HG03095 (cell line): ENCODE data around the gene MECP2.
A peak's percentile ranks its signal among the peaks of the same experiment; 100 is the strongest.

Source experiments
- ATAC-seq: cut with Tn5 transposase; IDR thresholded peaks from one replicate; pipeline ENCODE4 v1.9.1; 2021; ENCODE audit warnings: moderate library complexity; ENCODE audit not compliant: unreplicated experiment

Gene MECP2

DNA sequence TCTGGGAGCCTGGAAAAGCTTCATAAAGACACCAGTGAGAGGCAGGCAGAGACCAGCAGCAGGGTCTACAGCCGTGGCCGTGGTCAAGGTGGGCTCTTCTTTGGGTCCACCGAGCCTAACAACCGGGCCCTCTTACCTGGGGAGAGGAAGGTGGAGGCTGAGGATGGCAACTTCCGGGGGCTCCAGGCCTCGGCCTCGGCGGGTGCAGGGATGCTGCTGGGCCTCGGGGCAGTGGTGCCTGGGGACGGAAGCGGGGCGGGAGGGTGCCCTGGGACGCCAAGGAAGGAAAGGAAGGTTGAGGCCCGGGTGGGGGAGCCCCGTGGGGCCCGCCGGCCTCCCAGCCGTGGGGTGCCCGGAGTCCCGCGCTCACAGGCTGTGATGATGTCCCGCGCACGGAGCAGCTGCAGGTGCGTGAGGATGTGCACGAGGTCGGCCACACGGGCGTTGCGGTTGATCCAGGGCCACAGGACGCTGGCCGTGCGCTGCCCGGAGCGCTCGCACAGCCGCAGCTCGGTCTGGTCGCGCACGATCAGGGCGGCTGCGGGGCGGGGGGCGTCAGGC is 78.4 kb downstream of the MECP2 start:
- ATAC-seq = peak; percentile 8

DNA sequence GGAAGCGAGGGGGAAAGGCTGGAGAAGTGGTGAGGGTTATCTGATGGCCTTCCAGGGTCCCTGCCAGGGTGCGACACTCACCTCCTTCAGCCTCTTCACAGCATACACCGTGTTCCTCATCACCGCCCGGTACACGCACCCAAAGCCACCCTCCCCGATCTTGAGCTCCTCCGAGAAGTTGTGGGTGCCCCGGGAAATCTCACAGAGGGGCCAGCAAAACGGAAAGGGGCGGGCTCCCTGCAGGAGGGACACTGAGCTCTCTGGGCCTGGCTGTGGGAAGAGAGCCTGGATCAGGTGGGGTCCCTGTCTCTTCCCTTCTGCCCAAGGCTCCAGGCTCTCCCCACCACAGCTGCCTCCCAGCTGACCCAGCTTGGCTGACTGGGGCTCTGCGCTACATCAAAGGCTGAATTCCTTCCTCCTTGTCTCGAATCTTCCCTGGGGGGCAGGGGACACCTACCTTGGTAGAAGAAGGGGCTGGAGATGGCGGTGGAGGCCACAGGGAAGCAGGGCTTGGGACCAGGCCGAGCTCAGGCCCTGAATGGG is 78.9 kb downstream of the MECP2 start:
- no peak for ATAC-seq

DNA sequence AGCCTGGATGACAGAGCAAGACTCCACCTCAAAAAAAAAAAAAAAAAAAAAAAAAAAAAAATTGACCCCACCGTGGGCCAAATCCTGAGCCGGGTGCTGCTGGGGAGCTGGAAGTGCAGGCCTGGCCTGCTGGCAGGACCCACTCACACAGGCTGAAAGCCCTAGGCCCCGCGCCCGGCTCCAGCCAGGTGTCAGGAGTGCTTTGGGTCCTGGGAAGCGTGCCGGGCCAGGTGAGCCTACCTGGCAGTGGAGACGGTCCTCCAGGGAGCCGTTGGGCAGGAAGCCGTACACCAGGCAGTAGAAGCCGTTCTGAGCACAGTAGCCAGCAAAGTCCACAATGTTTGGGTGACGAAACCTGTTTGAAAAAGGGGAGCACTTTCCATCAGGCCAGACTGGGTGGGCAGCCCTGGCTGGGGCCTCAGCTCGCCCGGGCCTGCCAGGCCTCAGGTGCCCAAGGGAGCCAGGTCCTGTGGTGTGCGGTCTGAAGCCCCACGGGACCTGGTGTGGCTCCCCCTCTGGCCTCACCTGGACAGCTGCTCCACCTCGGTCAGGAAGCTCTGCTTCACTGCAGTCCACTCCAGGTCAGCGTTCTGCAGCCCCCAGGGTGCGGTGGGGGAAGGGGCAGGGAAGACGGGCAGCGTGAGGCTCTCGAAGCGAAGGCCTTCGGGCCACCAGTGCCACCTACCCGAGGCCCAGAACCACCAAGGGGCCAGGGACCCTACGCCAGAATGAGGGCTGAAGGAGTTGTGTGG is 79.6 kb downstream of the MECP2 start:
- ATAC-seq = no peak

DNA sequence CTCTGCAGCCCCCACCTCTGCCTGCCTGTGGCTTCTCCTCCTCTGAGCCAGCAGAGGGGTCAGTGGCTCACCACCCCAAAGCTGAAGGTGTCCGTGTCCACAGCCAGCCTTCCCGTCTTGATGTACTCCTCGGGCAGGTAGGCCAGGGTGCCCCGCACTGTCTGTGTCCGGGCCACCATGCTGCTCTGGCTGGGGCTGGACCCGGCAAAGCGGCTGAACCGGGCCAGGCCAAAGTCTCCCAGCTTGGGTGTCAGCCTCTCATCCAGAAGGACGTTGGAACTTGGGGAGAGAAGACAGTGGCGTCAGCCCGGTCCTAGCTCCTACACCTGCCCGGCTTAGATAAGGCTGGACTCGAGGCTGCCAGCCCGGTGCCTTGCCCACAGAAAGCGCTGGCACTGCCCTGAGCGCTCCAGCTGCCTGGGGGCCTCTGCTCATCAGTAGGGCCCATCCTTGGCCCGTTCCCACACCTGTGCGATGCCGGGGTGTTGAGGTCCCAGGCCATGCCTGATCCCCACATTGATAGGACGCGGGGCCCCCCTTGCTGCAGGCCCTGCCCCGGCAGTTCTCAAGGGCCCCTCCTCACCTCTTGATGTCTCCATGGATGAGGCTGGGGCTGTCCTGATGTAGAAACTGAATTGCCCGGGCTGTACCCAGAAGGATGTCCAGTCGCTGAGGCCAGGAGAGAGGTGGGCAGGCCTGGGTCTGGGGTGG is 81.0 kb downstream of the MECP2 start:
- ATAC-seq = no peak

DNA sequence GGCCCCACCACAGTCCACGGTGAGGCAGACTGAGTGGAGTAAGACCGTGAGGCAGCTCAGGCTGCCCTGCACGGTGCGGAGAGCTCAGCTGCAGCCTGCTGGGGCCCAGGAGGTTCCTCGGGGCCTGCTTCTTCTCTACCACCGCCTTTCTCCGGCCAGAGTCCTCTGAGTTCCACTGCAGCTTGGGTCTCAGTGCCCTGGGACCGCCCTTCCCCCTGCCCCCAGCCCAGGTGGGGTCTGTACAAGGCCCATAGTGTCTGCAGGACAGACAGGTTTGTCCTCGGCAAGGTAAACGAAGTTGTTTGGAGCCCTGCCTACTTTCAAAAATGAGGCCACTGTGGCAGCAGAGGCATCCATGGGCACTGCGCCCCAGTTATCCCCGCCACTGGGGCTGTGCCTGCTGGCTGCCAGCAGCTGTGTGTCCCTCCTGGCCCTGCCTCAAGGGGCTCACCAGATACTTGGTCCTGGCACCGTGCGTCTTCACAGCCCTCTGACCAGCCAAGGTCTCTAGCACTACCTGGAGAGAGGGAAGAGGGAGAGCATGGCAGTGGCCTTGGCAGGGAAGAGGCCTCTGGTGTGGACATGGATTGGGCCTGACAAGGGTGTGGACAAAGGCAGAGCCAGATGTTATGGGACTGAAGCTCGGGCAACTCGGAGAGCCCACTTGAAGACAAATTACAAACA is 81.8 kb downstream of the MECP2 start:
- ATAC-seq = no peak

DNA sequence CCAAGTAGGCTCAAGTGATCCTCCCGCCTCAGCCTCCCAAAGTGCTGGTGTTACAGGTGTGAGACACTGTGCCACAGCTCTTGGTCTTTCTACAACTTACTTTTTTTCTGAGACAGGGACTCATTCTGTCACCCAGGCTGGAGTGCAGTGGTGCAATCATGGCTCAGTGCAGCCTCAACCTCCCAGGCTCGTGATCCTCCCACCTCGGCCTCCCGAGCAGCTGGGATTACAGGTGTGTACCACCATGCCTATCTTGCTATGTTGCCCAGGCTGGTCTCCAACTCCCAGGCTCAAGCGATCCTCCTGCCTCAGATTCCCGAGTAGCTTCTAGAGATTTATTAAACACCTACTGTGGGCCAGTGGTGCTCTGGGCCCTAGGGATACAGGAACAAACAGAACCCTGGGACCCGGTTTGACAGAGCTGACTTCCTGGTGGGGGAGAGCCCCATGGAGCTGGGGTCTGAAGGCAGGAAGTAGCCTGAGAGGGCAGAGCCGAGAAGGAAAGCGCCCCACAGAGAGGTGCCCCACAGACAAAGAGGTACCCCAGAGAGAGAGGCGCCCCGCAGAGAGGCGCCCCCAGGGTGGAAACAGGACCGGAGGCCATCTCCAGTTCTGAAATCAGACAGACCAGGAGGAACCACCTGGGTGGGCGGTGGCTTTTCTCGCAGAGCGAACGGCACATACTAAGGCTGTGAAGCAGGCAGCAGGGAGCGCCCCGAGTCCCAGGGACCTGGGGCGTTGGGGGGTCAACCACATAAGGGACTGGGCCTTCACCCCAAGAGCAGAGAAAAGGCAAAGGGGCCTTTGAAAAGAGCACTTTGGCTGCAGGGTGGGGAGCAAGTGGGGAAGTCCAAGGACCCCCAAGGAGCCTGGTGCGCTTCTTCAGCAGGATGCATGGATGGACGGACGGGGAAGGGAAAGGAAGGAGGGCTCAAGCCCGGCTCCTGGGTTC is 82.8 kb downstream of the MECP2 start:
- no peak for ATAC-seq

DNA sequence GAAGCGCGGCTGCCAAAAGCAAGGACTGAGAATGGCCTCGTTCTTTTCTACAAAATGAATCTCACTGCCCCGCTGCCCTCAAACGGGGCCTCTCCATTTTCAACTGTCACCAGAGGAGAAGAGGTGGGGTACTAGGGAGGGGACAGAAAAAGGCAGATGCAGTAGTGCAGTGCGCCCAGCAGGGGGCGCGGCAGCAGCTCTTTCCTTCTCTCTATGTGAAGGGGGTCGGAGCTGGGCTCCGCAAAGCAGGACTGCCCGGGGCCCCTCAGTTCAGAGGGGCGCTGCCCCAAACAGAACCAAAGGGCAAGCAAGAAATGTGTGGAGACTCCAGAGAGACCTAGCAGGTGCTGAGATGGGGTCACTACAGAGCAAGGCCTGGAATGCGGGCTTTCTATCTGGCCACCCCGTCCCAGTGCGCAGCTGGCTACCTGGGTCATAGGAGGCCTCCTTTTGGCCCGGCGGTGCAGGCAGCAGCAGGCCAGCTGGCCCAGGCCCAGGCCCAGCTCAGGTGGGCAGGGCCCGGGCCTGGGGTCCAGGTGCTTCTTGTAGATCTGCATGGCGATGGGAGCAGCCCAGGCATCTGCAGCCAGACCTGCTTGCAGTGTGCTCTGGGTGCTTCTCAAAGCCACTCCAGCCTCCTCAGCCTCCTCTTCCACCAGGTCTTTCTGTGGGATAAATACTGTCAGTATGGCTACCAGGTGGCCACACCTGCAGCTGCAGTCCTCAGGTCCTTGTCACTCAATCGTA is 83.7 kb downstream of the MECP2 start:
- ATAC-seq = no peak

DNA sequence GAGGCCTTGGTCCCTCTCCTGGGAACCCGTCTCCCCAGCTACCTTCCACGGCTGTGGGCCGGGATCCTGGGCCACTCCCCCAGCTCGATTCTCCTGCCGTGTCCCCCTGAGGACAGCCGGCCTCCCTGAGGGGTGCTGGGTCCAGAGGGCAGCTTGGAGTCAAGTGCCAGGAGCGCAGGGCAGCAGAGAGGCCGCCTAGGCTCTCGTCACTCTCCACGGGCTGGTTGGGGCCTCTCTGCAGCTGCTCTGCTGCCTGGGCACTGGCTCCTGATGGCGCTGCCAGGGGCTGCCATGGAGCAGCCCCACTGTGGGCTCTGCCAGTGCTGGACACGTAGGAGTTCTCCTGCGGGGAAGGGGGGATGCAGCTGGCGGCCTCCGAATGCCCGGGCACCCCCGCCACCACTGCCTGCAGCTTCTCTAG is 84.5 kb downstream of the MECP2 start:
- no peak for ATAC-seq

DNA sequence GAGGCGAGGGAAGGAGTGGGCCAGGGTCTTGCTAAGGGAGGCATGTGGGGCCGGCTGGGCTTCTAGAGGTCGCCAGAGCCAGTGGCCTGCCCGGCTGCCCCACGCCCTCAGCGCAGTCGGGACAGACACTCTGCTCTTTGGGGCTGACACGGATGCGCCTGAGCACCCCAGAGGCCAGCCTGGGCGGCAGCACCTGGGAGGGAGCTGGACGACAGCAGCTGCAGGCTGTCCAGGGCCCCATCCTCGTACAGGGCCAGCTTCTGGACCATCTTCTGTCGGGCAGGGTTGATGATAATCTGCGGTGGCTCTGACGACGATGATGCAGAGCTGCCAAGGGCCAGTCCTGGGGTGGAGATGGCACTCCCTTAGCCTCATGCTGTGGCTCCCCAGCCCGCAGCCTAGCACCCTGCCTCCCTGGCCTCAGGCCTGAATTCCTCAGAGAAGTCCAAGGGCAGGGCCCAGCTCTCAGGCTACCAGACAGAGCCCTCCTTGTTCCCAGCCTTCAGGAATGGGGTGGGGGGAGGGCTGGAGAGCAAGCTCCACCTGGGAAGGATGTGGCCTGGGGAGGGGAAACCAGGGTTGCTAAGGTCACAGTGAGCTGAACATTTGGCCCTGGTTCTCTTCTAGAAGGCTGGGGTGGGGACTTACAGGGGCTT is 85.1 kb downstream of the MECP2 start:
- no peak for ATAC-seq

DNA sequence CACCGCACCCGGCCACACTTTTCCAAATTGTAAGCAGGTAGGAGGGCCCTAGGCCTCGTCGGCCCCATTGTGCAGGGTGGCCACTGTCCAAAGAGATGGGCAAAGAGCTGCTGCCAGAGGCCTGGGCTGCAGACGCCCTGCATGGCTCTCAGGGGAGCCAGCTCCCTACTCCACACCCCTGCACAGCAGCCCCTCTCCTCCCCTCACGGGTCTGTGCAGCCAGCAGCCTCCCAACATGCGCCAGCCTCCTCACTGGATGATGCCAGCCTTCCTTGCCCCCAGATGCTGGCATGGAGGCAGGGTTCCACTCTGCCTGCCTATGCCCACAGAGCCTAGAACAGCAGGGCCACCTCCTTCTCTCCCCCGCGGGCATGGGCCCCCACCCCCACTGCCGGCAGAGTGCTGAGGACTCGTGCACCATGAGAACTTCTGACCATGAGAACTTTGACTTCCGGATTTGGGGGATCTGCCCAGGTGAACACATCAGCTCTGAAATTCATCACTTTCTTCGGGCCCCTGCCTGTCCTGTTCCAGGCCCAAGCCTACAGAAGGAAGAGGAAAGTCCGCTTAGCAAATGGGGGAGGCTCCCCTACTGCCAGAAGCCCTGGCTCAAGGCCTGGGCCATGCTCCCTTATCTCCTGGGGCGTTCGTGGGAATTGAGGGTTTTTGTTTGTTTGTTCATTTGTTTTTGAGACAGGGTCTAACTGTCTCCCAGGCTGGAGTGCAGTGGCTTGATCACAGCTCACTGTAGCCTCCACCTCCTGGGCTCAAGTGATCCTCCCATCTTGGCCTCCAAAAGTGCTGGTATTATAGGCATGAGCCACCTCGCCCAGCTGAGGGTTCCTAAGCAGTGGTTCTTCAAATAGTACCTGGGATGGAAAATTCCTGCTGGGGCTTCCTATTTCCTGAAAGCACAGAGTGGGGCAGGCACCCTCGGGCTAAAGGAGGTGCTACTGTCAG is 85.9 kb downstream of the MECP2 start:
- no peak for ATAC-seq

DNA sequence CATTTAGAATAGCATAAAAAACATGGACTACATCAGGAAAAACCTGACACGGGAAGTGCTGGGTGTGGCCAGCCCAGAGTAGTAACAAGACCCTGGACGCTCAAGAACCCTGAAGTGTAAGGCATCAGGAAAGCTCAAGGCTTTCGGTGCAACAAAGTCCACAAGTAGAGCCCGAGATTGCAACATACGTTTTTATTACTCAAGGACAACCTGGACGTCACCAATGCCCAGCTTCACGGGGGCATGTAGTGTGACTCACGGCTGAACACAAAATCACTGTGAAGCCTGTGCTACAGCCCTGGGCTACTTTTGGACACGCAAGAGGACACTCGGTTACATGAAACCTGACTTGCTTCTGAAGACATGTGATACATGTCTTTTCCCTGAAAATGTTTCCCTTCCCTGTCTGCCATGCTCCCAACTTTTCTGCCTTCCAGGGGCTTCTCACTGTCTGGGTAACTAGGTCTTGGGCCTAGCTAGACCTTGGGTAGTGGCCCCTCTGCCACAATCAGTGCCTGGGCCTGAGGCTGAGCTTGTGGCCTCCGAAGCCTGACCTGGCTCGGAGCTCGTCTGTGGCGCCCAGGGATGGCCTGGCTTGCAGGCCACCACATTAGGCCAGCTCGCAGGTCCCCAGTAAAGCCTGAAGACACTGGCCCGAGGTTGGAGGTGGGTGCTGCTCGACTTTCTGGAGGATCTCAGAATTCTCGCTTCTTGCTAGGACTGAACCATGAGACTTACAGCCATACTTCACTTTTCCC is 87.0 kb downstream of the MECP2 start:
- ATAC-seq = no peak

DNA sequence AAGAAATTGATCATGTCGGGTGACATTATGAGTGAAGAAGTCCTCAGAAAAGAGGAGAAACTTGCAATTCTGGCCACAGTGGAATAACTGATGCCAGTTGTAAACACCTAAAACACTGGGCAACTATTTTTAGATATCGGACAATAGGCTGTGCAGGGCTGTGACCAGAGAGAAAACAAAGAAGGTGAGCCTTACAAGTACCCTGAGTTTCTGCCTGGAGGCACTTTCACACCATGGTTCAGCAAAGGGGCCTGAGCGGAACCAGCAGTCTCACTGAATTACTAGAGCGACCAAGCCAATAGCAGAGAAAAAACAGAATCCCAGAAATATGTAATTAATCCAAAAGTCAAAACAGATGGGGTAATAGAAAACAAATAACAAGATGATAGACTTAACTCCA is 89.0 kb downstream of the MECP2 start:
- ATAC-seq = no peak

DNA sequence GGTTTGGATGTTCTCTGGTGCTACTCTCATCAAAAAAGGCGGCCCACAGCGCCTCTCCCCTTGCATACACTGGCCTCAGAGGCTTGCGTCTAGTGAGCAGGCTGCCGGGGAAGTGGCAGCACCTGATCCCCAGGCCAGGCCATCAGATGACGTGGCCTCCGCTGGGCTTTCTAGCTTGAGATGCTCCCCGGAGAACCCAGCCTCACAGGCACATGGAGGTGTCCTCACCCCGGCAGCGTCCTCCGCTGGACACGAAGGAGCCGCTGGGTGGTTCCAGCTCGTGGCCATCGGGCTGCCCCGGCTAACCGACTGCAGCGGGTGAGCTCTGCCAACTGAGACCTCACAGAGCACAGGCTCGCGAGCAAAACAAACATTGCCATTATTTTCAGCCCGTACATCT is 90.6 kb downstream of the MECP2 start:
- ATAC-seq = no peak

DNA sequence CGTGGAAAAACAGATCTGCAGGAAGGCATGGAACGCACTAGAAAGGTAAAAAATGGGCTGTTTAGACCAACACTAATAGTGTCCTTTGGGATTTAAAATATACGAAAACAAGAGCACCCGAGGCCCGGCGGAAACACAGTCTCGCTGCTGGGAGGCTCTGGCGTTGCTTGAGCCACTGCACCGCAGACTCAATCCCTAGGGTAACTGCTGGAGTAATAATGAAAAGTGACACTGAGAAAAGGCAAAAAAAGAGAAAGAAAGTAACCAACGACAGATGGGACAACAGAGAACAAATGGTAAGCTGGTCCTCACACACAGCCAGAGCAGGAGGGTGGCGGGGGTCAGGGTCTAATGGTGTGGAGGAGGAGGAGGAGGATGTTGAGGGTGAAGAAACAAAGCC is 93.2 kb downstream of the MECP2 start:
- ATAC-seq = no peak

DNA sequence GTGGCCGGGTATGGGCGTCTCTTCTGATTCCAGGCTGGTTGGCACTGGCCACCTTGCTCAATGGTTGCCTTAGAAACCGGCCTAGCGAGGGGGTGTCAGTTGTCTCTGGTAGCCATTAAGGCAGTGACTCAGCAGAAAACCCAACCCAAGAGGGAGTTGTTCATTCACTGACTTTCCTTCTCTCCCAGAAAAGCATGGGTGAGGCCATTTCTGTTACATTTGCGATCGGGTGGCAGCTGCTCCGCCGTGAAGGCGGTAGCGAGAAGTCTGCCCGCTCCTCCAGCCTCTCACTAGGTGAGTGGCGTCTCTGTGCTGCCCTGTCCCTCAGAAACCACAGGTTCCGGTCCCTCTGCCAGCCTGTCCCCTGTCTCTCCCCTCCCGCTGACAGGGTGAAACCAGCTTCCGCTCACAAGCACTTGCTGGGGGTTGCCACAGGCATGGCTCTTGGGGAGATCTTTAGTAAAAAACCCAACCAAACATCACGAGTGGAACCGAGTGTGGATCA is 95.2 kb downstream of the MECP2 start:
- ATAC-seq = no peak

DNA sequence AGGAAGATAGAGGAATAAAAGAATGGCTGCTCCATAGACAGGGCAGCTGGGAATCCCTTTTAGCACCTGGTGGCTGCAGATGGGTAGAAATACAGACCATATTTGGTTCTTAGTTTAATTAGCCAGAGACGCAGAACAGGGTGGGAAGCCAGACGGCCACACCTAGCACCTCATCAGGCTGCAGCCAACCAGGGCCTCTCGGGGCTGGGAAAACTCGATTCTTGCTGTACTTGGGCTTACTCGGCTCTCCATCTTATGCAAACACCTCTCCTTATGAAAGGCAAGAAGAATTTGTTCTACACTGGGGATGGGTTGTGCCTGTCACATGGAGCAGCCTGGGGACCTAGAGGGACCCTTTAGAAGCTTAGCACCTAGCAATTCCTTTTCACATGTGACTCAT is 97.5 kb downstream of the MECP2 start:
- ATAC-seq = no peak
